Panc1 (cell line): ENCODE results near the gene MT1E.

ENCODE experiments used
- CTCF ChIP-seq: fragments of 450-650 bp; IDR thresholded peaks from 2 replicates; pipeline ENCODE4 v1.5.1; 2017; ENCODE audit warnings: mild to moderate bottlenecking
- POLR2AphosphoS5 ChIP-seq: IDR thresholded peaks from 2 replicates; pipeline ENCODE4 v1.6.1; 2012; ENCODE audit warnings: mild to moderate bottlenecking, low read depth, low read length, moderate library complexity
- TCF7L2 ChIP-seq: IDR thresholded peaks from 2 replicates; pipeline ENCODE4 v1.6.1; 2011; ENCODE audit warnings: mild to moderate bottlenecking, low read depth, low read length, inconsistent platforms

GRCh38 chr16:56613706-56614105, 11.9 kb upstream of the MT1E start:
- no peak for TF ChIP-seq CTCF
- no peak for TF ChIP-seq POLR2AphosphoS5
- no peak for TF ChIP-seq TCF7L2
